ENCODE measurements around the gene PRR29. TPM values are rescaled to one million over a fixed set of nuclear protein-coding genes. Genes with fewer than 3 reads are reported as not detected.
"Not testable (repeated sequence)": the region's sequence is repeated elsewhere in the genome, so short reads cannot be mapped to it uniquely, and the experiment has no call there.

PRR29 gene
- total RNA-seq, 4 donors from 2014 or later, result 0.29 to 2.8 (median 1.5) TPM; not detected in 1

- intact Hi-C loops (cut with DNase I; ENCODE audit: low total_unique reads), result no loop called here
- no peaks in the 10 kb centered on the region for H3K9me3 ChIP-seq
- H3K4me1 ChIP-seq, result no peaks in the 10 kb centered on the region
- H3K36me3 ChIP-seq, result no peaks in the 10 kb centered on the region
- peak overlapping the region; percentile 67 to 73 for H3K27ac ChIP-seq
- no peaks in the 10 kb centered on the region for H3K27me3 ChIP-seq
- no peak for TF ChIP-seq POLR2A (IDR thresholded peaks at IDR 0.05)
- no peak for TF ChIP-seq CTCF (IDR thresholded peaks at IDR 0.05)
- DNase-seq, result peak in 1 of 2 donors; percentile 26
- no peak overlapping the region for H3K4me3 ChIP-seq
Measured at GRCh38 chr17:64005734-64006167, 7.6 kb downstream of the PRR29 start.

DNA sequence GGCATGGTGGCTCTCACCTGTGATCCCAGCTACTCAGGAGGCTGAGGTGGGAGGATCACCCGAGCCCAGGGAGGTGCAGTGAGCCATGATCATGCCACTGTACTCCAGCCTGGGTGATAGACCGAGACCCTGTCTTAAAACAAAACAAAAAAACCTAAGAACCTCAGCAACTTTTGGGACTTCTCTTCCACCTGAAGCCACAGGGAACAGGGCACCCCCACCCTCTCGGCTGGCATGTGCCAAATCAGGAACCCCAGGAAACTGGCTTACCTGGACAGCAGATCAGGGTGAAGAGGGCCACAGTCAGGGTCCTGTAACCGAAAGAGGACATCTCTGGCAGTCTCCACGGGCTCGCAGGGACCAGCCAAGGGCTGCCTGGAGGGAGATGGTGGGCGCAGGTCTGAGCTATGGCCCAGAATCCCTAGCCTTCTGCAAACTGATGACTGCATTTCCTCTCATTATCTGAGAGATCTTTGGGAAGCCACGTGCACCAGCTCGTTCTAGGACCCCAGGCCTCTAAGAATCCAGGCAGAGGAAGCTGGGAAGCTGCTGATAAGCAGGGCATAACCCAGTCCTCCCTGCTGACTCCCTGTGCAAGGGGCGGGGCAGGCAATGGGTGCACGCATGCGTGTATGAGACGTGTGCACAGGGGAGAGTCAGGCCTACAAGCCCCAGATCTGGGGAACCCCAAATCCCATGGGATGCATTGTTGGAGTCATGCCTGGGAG is 8.4 kb downstream of the PRR29 start:
- peak in 1 of 2 donors; percentile 68 for DNase-seq
- no peak overlapping the region for H3K4me3 ChIP-seq
- peak overlapping the region; percentile 67 to 73 for H3K27ac ChIP-seq
- H3K9me3 ChIP-seq, result no peaks in the 10 kb centered on the region
- TF ChIP-seq POLR2A (IDR thresholded peaks at IDR 0.05) (peak in 1 of 2 donors; percentile 7), CTCF (IDR thresholded peaks at IDR 0.05) (no peak)
- H3K36me3 ChIP-seq, result no peaks in the 10 kb centered on the region
- intact Hi-C loops (cut with DNase I; ENCODE audit: low total_unique reads), result no loop called here
- no peaks in the 10 kb centered on the region for H3K27me3 ChIP-seq
- no peaks in the 10 kb centered on the region for H3K4me1 ChIP-seq

GRCh38 chr17:64007089-64007837 is 9.1 kb downstream of the PRR29 start:
- H3K27me3 ChIP-seq; H3K9me3 ChIP-seq; H3K36me3 ChIP-seq; H3K4me3 ChIP-seq; H3K4me1 ChIP-seq; intact Hi-C loops (cut with DNase I; ENCODE audit: low total_unique reads): not testable (repeated sequence)
- DNase-seq, result peak in 1 of 2 donors; percentile 32
- H3K27ac ChIP-seq, result peak overlapping the region; percentile 36 to 46

DNA sequence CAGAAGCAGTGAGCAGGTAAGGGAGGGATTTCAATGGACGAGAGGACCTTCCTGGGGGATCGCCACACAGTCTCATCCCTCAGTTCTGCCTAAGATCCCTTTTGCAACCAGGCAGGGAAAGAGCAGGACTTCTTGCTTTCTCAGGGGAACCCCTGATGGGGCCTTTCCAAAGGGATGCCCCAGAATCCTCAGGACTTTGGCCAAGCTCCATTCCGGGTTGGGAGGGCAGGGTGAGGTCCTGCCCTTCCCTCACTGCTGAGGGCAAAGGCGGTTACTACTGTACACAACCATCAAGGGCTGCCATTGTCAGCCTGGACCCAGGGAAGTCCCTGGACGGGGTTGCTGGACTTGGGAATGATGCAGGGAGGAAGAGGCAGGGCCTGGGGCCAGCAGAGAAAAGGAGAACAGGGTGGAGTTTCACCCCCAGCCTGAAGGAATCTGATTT is 9.7 kb downstream of the PRR29 start:
- intact Hi-C loops (cut with DNase I; ENCODE audit: low total_unique reads), result no loop called here
- Histone ChIP-seq H3K27me3 (no peaks in the 10 kb centered on the region), H3K27ac (peak overlapping the region; percentile 36 to 46), H3K4me1 (no peaks in the 10 kb centered on the region), H3K9me3 (no peaks in the 10 kb centered on the region), H3K36me3 (no peaks in the 10 kb centered on the region), H3K4me3 (no peak overlapping the region)
- no peak for TF ChIP-seq CTCF (IDR thresholded peaks at IDR 0.05)
- TF ChIP-seq POLR2A (IDR thresholded peaks at IDR 0.05), result no peak
- no peak for DNase-seq

DNA sequence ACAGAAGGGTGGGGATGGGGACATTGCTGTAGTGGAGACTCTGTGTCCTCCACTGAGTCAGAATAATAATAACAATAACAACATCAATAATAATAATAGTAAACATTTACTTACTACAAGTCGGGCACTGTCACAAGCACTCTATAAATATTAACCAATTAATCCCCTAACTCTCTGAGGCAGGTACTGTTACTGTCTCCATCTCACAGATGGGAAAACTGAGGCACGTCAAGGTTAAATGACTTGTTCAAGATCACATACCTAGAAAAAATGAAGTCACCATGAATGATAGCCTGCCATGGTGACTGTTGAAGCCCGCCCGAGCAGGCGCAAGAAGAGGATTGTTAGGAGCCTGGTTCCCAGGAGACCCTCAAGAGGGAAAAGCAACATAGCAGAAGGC is 10.2 kb downstream of the PRR29 start:
- Histone ChIP-seq H3K27me3 (no peaks in the 10 kb centered on the region), H3K36me3 (no peaks in the 10 kb centered on the region), H3K4me3 (no peak overlapping the region), H3K27ac (peak overlapping the region; percentile 36 to 46), H3K9me3 (no peaks in the 10 kb centered on the region), H3K4me1 (no peaks in the 10 kb centered on the region)
- TF ChIP-seq CTCF (IDR thresholded peaks at IDR 0.05) (no peak), POLR2A (IDR thresholded peaks at IDR 0.05) (no peak)
- no peak for DNase-seq
- intact Hi-C loops (cut with DNase I; ENCODE audit: low total_unique reads), result no loop called here
